Ishikawa (cell line): Measurements from ENCODE around the gene DDX39A.

Experiments
- CEBPB ChIP-seq: IDR thresholded peaks from 2 replicates; pipeline ENCODE4 v1.6.1; 2012
- CREB1 ChIP-seq: IDR thresholded peaks from 2 replicates; pipeline ENCODE4 v1.6.1; 2012; ENCODE audit warnings: low read depth
- EGR1 ChIP-seq: IDR thresholded peaks from 2 replicates; pipeline ENCODE4 v1.6.1; 2012
- EP300 ChIP-seq: IDR thresholded peaks from 2 replicates; pipeline ENCODE4 v1.6.1; 2012; ENCODE audit warnings: borderline replicate concordance
- FOXM1 ChIP-seq: IDR thresholded peaks from 2 replicates; pipeline ENCODE4 v1.6.1; 2012; ENCODE audit warnings: low read depth, borderline replicate concordance
- MAX ChIP-seq: IDR thresholded peaks from 2 replicates; pipeline ENCODE4 v1.6.1; 2012
- RAD21 ChIP-seq: IDR thresholded peaks from 2 replicates; pipeline ENCODE4 v1.6.1; 2012; ENCODE audit warnings: low read depth
- REST ChIP-seq: IDR thresholded peaks from 2 replicates; pipeline ENCODE4 v1.6.1; 2012; ENCODE audit warnings: low read depth, mild to moderate bottlenecking
- TAF1 ChIP-seq: IDR thresholded peaks from 2 replicates; pipeline ENCODE4 v1.6.1; 2012; ENCODE audit warnings: low read depth, mild to moderate bottlenecking
- TCF12 ChIP-seq: IDR thresholded peaks from 2 replicates; pipeline ENCODE4 v1.6.1; 2012; ENCODE audit warnings: low read depth
- TEAD4 ChIP-seq: IDR thresholded peaks from 2 replicates; pipeline ENCODE4 v1.6.1; 2012
- USF1 ChIP-seq: IDR thresholded peaks from 2 replicates; pipeline ENCODE4 v1.6.1; 2012
- YY1 ChIP-seq: IDR thresholded peaks from 2 replicates; pipeline ENCODE4 v1.6.1; 2012; ENCODE audit warnings: low read depth
- ZBTB7A ChIP-seq: IDR thresholded peaks from 2 replicates; pipeline ENCODE4 v1.6.1; 2012; ENCODE audit warnings: low read depth

DDX39A gene

GRCh38 chr19:14440049-14440448 lies 20.9 kb upstream of the DDX39A start:
- TF ChIP-seq EGR1: no peak

GRCh38 chr19:14439014-14439413 lies 19.9 kb upstream of the DDX39A start:
- no peak for TF ChIP-seq YY1
- no peak for TF ChIP-seq TAF1
- no peak for TF ChIP-seq EP300
- TF ChIP-seq TCF12: no peak
- TF ChIP-seq REST: no peak
- no peak for TF ChIP-seq CEBPB
- no peak for TF ChIP-seq FOXM1
- TF ChIP-seq USF1: no peak
- TF ChIP-seq CREB1: no peak
- no peak for TF ChIP-seq ZBTB7A
- no peak for TF ChIP-seq MAX
- TF ChIP-seq RAD21: no peak

GRCh38 chr19:14437578-14438140 lies 18.5 kb upstream of the DDX39A start:
- TF ChIP-seq TEAD4 (no peak), EGR1 (no peak), TAF1 (no peak), ZBTB7A (no peak), REST (no peak), EP300 (no peak), YY1 (no peak)

- TF ChIP-seq MAX (no peak), RAD21 (no peak), EP300 (no peak), TAF1 (no peak), TCF12 (no peak), YY1 (no peak), USF1 (no peak), FOXM1 (no peak), REST (no peak)
These were observed 16.3 kb upstream of the DDX39A start for GRCh38 chr19:14435320-14436050.
